GM19452 (cell line): ENCODE data around the gene TOLLIP.

Experiments
- ATAC-seq: cut with Tn5 transposase; IDR thresholded peaks from one replicate; pipeline ENCODE4 v1.9.1; 2021; ENCODE audit not compliant: unreplicated experiment

Gene TOLLIP

DNA sequence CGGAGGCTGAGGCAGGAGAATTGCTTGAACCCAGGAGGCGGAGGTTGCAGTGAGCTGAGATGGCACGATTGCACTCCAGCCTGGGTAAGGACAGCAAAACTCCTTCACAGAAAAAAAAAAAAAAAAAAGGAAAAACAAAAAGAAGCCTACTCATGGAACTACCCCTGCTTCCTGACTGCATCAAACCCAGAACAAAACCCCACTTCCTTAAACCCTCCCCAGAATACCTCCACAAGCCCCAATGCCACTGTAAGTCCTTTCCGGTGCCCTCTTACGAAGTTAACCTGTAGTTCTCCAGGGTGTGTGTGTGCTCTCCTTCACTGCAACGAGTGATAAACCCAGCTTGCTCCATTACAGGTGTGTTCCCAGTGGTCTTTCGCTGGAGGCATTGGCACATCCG is 8.6 kb upstream of the TOLLIP start:
- no peak for ATAC-seq

DNA sequence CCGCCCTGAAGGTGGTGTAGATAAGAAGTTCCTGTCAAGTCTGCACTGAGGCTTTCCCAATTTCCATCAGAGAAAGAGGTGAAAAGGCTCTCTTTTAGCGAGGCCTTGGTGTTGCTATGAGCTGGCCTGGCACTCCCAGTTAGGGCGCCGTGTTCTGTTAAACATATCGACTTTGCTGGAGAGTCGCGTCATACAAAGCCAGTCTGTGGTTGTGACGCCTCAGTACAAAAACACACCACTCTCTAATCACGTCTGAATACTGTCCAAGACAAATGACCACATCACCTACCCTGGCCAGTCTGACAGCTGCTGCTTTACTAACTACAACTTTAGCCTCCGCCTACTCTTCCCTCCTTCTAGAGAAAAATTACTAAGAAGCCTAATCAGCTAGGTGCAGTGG is 8.0 kb upstream of the TOLLIP start:
- ATAC-seq = no peak

DNA sequence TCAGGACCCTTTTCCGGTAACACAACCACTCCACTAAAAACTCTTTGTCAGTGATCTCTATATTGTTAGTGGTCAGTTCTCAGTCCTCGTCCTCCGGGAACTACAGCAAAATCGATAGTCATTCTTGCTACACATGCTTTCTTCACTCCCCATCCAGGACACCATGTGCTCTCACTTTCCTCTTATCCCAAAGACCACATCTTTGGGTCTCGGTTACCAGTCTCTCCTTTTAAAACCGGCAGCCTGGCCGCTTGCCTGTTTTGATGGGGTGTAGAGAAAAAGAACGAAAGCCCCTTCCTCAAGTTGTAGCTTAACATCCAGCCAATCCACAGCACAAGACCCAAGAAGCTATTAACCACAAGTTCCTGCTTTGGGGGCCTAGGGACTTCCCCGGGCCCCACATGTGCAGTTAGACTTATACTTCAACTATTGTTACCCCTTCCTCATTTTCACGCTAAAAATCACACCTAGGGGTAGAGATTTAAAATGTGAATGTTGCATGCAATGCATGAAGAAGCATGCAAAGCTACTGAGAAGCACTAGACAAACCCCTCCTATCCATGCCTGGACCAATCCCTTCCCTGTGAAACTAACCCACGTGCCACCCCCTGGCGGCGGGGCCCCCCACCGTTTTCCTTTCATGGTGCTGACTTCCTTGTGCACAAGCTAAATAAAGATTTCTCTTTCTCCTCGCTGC is 1.5 kb upstream of the TOLLIP start:
- ATAC-seq = no peak

DNA sequence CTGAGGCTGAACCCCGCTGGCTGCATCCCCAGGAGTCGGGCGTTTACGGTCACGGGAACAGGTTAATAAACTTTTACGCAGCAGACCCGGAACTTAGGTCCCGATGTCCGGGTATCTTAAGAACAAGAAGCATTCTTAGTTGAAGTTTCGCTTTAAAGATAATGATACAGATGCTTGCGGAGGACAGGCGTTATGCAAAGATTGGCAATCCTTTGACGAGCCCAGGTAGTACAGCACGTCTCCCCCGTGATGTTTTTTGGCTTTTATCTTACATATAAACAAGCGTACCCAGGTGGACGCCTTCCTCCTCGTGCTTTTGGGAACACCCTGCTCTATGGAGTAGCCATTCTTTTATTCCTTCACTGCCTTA is 871 bp upstream of the TOLLIP start:
- ATAC-seq = no peak

DNA sequence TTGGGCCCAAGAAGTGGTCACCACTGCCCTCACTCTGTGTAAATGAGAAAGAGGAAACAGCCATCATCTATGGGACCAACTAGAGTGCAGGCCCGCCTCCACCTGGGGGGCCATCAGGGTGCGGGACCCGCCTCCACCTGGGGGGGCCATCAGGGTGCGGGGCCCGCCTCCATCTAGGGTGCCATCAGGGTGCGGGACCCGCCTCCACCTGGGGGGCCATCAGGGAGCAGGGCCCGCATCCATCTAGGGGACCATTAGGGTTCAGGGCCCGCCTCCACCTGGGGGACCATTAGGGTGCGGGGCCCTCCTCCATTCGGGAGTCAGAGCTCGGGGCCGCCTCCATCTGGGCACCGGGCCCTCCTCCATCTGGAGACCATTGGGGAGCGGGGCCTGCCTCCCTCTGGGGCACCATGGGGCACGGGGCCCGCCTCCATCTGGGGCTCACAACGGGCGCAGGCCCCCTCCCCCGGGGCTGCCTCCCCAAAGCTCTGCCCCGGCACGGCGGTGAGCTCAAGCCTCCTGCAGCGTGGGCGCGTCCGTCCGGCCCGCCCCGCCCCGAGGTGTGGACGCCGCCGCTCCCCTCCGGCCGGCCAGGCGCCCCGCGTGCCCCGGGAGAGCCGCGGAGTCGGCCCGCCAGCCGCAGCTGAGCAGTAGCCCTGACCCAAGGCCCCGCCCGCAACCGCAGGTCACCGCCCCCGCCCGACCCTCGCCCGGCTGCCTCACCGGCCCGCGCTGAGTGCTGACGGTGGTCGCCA is 512 bp downstream of the TOLLIP start:
- ATAC-seq = peak; percentile 47

DNA sequence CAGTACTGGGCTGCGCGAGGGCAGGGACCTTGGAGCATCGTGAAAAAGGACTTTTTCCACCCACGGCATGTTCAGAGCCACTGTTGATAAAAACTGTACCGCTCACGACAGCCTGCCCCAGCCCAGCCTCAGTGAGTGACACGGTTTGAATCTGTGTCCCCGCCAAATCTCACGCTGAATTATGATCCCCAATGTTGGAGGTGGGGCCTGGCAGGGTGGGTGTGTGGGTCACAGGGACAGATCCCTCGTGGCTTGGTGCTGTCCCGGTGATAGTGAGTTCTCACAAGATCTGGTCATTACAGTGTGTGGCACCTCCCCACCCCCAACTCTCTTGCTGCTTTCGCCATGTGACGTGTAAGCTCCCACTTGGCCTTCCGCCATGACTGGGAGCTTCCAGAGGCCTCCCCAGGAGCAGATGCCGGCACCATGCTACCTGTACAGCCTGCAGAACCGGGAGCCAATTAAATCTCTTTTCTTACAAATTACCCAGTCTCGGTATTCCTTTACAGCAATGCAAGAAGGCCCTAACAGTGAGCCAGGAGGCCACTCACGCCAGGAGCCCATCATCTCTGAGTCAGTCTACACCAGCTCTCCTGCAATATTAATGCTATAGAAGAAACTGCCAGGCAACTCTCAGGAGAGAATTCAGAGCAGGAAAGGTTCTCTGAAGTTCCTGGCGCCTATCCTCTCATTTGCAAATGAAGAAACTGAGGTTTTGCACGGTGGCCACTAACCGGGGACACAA is 1.3 kb downstream of the TOLLIP start:
- ATAC-seq = no peak

DNA sequence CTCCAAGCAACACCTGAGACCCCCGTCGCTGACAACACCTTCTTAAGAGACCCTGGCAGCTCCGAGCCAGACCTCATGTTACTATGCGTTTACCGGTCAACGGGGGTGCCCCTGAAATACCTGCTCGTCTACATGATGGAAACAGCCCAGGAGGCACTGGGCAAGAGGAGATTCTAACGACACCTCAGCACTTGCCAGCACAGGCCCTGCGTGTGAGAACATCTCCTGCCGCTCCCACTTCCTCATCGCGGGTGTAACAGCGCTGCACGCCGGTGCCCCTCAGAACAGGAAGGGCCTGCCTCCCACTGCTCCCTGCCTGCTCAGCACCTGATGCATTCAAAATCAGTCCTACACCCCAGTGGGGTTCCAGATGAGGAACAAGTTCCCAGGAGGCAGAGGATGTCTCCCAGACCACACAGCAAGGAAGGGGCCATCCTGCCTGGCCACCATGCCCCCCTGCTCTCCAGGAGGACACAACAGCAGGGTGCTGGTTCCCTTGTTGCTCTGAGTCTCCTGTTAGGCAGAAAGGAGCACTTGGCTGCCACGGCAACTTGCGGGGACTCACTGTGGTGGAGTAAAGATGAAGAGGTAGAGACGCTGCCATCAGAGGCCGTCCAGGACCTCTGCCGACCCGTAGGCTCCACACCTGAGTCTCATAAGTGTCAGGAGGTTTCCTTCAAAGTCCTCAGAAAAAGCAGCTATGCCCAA is 2.1 kb downstream of the TOLLIP start:
- ATAC-seq = no peak

DNA sequence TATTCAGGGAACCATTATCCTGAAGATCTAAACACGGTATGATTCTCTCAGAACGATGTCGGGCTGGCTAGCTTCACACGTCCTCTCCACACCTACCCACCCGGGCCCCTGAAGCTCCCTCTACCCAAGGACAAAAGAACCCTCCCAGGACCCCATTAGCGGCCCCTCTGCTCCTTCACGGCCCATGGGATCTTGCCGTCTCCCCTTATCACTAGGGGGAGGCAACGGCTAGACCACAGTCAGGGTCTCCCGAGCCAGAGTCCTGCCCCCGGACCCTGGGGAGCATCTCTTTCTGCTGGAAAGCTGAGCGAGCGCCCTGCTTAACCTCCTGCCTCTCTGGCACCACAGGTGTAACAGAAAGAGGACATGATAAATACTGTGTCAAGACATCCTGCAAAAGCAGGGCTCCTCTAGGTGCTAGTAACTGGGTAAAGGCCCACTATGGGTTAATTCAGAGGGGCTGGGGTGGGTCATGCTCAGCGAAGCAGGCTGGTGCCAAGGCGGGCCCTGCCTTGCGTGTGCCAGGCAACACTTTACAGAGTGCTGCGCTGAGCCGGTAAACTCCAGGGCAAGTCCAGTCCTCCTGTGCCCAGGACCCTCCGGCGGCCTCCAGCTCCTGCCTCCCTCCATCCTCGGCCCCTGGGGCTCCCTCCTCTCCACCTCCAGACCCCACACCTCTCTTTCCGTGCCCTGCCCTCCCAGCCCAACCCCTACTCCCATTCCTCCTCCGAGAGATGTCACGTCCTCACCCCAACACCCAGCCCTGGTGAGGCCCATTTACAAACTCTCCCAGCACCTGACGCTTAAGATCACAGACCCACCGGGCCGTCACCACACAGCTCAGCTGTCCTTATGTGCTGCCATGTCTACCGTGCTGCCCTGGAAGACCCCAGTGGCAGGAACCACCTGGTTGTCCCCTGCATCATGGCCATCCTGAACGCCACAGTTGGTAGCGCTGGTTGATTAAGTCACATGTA is 3.0 kb downstream of the TOLLIP start:
- ATAC-seq = no peak

DNA sequence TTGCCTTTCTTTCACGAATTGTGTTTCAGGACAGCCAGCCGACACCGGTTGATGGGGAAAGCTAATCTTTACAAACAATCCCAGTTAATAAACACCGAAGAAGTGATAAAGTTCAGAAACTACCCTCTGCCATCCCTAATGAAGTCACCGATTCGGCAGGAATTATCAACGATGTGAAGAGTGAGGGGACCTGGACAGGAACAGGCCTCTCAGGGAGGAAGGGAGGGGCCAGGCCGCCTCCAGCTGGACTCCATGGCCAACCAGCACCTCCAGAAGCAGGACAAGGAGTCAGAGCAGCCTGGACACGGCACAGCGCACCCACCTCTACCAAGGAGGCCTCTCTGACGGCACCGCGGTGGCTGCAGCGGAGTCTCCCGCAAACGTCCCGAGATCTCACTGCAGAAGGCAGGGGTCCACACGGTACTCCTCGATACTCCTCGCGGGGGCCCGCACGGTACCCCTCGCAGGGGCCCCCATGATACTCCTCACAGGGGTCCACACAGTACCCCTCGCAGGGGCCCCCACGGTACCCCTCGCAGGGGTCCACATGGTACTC is 3.9 kb downstream of the TOLLIP start:
- no peak for ATAC-seq

DNA sequence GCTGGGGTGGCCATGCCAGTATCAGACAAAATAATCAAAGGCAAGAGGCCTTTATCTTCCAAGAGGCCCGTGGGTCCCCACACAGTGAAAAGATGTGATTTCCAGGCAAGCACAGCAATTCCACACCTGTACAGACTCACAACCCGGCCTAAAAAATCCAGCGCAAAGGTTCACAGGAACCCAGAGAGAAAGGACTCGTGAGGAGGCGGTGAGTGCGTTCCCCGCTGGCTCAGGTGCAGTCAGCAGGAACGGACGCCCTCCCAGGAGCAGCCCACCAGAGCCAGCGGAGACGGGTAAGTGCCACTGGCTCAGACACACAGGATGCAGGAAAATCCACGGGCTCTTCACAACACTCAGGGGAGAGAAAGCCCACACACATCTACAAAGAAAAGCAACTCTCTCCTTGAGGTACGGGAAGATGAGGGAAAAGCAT is 4.4 kb downstream of the TOLLIP start:
- no peak for ATAC-seq

DNA sequence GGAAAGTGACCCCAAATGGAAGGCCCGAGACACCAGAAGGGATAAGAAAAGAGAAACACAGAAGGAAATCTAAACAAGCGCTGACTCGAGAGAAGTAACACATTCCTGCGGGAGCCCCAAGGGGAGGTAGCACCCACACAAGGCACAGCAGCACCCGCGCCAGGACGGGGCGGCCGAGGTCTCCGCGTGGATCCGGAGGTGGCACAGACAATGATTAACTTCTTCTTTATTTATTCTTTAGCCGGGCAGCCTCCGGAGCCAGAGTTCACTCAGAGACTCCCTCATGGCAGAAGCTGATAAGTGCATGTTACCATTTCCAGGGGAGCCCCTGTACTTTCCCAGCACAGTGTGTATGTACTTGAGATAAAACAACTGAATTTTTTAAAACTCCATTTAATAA is 5.1 kb downstream of the TOLLIP start:
- no peak for ATAC-seq

DNA sequence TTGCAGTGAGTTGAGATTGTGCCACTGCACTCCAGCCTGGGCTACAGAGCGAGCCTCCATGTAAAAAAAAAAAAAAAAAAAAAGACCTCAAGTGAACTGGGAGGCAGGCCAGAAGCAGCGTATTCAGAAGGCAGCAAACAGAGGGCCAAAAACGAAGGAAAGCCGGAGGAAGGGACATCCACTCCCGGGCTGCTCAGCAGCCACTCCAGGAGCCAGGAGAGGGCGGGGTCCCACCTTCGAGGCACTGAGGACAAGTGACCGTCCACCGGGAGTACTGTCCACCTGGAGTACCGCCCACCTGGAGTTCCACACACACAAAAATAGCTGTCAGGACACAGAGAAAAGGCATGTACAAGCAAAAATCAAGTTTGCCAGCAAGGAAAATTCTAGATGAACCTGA is 5.5 kb downstream of the TOLLIP start:
- no peak for ATAC-seq

DNA sequence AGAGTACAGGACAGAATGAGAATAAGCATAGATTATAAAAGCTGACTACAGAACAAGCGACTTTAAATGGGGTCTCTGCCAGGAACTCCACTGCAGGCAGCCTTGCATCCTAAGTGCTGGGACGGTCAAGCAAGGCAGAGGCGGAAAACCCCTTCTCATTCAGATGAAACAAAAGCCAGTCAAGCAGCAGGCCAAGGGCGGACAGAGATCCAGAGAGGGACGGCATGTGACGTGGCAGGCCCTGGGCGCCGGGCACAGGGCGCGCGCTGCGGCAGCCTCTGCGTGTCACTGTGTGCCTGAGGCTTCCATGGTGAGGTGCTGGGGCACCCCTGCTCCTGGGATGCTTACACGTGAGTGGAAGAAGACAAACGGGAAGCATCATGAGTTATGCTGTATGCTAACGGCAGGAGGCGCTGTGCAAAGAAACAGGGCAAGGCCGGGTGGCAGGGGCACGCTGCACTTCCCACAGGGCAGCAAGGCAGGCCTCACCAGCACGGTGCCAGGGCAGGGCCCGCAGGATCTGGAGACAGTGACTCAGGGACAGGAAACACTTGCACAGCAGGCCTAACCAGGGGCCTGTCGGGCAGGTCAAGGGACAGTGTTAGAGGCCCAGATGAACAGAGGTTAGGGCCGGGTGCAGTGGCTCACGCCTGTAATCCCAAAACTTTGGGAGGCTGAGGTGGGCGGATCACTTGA is 6.2 kb downstream of the TOLLIP start:
- no peak for ATAC-seq

DNA sequence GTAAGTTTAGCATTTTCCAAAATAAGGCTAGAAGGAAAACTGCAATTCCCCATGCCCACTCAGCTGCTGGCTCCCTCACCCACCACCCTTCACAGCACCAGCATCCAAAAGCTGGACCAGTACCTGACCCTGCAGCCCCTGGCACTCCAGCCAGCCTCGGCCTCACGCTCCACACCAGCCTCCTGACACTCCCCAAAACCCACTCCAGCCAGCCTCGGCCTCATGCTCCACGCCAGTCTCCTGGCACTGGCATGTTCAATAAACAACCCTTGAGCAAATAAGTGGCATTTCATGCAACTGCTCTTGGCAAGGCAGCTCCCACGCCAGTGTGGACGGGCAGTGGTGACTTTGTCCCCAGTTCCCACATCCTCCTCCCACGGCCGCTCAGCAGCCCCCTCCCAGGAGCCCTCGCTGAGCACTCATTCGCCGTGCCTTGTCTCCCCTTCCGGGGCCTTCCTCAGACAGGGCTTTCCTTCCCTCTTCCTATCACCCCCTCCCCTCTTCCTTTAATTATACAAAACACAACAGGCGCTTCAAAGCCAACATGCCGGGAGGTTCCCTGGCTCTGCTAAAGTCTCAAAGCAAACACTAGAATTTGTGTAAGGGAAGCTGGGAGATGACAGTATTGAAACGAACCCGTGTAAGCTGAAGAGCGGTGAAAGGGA is 6.8 kb downstream of the TOLLIP start:
- no peak for ATAC-seq

DNA sequence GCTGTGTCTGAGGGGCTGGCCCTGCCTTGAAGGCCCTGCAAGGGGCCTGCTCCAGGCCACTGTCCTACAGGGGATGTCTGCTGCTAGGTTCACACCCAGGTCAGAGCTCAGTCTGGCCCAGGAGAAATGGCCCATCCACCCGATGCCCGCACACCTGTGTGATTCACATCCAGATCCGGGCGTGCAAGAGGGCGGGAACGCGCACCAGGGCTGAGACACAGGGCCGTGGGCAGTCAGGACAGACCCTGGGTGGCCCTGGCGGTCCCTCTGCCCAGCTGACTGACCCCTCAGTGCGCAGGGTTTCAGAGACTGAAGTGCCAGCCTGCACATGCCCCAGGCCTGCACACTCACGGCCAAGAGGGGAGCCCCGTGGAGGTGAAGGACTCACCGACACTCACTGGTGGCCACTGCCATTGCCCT is 7.4 kb downstream of the TOLLIP start:
- ATAC-seq = no peak

DNA sequence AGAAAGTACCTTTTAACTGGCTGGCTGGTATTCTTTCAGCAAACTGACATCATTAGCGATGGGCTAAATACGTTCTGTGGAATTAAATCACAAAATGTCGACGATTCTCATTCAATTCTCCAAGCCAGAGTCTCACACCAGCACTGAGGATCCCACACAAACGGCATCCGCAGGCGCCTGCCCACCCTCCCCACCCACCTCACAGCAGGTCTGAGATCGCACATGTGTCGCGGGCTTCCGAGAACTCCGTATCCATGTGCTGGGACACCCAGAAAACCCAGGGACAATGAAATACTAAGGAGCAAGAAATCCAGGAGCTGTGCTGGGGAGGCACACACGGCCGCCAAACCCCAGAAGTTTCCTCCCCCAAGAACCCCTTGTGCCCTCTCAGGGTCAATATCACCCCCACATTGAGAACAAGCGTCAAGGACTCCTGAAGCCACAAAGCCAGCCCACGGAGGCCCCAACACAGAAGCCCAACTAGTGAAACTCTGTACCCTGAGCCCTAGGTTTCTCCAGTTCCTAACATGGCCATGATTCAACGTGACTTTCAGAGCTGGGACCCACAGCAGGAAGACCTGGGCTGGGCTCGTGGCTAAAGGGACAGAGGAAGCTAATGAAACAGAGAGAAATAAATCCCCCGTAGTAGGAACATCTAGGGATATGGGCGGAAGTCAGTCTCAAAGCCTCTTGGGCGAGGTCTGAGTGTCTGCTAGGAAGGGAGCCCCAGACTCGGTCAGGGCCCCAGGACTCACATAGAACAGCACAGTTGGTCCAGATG is 8.0 kb downstream of the TOLLIP start:
- no peak for ATAC-seq

DNA sequence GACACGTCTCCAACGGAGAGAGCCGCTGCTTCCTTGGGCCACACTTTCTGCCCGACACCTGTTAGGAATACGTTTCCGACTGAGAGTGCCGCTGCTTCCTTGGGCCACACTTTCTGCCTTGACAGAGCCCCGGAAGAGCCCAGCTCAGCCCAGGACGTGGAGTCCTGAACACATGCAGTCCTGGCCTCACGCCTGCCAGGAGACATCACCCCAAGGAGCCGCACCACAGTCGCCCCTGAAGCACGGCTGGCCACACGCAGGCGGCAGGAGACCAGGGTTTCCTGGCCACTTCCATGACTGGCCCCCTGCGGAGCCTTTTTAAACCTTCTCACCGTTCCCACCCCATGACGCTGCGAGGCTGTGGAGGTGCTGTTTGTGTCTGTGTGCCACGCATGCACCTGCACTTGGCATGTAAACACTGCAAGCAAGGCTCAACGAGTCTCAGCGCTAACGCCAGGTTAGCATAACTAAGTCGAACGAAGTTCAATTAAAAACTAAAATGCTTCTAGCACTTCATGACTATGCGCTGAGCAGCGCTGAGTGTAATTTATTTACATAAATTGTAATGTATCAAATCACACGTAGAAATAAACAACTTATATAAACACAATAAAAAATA is 8.8 kb downstream of the TOLLIP start:
- ATAC-seq = no peak

DNA sequence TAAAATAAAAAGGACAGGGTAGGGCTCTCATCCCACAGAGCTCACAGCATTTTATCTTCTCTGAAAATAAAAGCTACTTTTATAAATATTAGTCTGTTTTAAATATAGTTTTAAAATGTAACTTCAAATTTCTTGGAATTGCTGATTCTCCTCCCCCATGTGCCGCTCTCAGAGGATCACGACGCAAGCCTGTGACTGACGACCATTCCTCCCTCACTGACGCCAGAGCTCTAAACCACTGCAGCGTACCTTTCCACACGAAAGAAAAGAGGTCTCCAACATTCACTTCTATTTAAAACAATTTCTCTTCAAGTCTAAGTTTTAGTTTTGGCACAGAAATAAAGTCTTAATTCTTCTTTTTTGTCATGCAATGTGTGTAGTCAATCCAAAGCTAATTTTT is 9.3 kb downstream of the TOLLIP start:
- ATAC-seq = no peak
